Common myeloid progenitor, CD34-positive (primary cell): ENCODE data around the gene CHML.

Source experiments
- CTCF ChIA-PET: fragments of 350-600 bp; sonication (Branson Sonifier 250); formaldehyde crosslinking; loops from one replicate; lab custom pipeline; 2021; ENCODE audit warnings: antibody characterized with exemption; lab: Charles Lee
- POLR2A ChIA-PET: fragments of 350-600 bp; sonication (Branson Sonifier 250); formaldehyde crosslinking; loops from one replicate; lab custom pipeline; 2021; ENCODE audit warnings: antibody characterized with exemption; lab: Charles Lee
- DNase-seq, 3 donors: peaks; one replicate each; pipeline versions ENCODE4 v3.0.0 to v3.0.0-alpha.2; 2013
- H3K27ac ChIP-seq, 2 experiments: 1 replicate in 1 of 2; 2 replicates in 1 of 2; pipeline ENCODE4 v1.7.0; 2013; ENCODE audit warnings: inconsistent platforms in 2 of 2, low read length in 2 of 2, mild to moderate bottlenecking in 2 of 2, low read depth in 1 of 2, moderate library complexity in 1 of 2; ENCODE audit not compliant: severe bottlenecking in 2 of 2, insufficient read depth in 1 of 2, poor library complexity in 1 of 2
- H3K27me3 ChIP-seq, 5 experiments: replicated peaks in 2 of 5; 1 replicate in 3 of 5; 2 replicates in 2 of 5; pipeline versions ENCODE4 v1.6.1 to v1.7.0; 2013; ENCODE audit warnings: low read length in 4 of 5, mild to moderate bottlenecking in 2 of 5, moderate library complexity in 2 of 5, inconsistent platforms in 1 of 5; ENCODE audit not compliant: insufficient read depth in 5 of 5, control insufficient read depth in 4 of 5
- H3K36me3 ChIP-seq, 4 experiments: 1 replicate in 2 of 4; 2 replicates in 2 of 4; pipeline versions ENCODE4 v1.6.1 to v1.7.0; 2013; ENCODE audit warnings: low read length in 3 of 4, control low read depth in 1 of 4, mild to moderate bottlenecking in 1 of 4; ENCODE audit not compliant: control insufficient read depth in 4 of 4, insufficient read depth in 4 of 4
- H3K4me1 ChIP-seq, 4 experiments: 1 replicate in 3 of 4; 2 replicates in 1 of 4; pipeline versions ENCODE4 v1.6.1 to v1.7.1; 2013; ENCODE audit warnings: low read length in 3 of 4, mild to moderate bottlenecking in 3 of 4, control low read depth in 1 of 4, inconsistent platforms in 1 of 4, moderate library complexity in 1 of 4; ENCODE audit not compliant: control insufficient read depth in 4 of 4, insufficient read depth in 4 of 4; ENCODE audit errors: control extremely low read depth in 1 of 4
- H3K4me3 ChIP-seq, 7 experiments: 1 replicate in 4 of 7; 2 replicates in 3 of 7; pipeline versions ENCODE4 v1.5.1 to v1.7.0; 2013; ENCODE audit warnings: mild to moderate bottlenecking in 7 of 7, low read length in 6 of 7, moderate library complexity in 6 of 7, inconsistent platforms in 2 of 7, low read depth in 2 of 7, control low read depth in 1 of 7; ENCODE audit not compliant: insufficient read depth in 4 of 7, control insufficient read depth in 1 of 7; ENCODE audit errors: extremely low read depth in 1 of 7
- H3K9me3 ChIP-seq, 5 experiments: 1 replicate in 4 of 5; 2 replicates in 1 of 5; pipeline versions ENCODE4 v1.6.1 to v1.7.1; 2013; ENCODE audit warnings: low read length in 4 of 5, mild to moderate bottlenecking in 2 of 5, inconsistent platforms in 1 of 5, low read depth in 1 of 5, moderate library complexity in 1 of 5; ENCODE audit not compliant: control insufficient read depth in 4 of 5, insufficient read depth in 2 of 5; ENCODE audit errors: control extremely low read depth in 1 of 5
- WGBS: methylation state at CpG from one replicate; pipeline ENCODE4 v1.1.5; 2013; ENCODE audit not compliant: insufficient coverage; 5-methylcytosine and 5-hydroxymethylcytosine counted together

The CHML gene

GRCh38 chr1:241679404-241679803 lies 39.2 kb upstream of the CHML start:
- Histone ChIP-seq H3K27me3 (peaks cover 0 to 2% (median 0%) of the 10 kb centered on the region in 5 experiments), H3K4me3 (no peak overlapping the region), H3K9me3 (no peaks in the 10 kb centered on the region), H3K27ac (no peak overlapping the region), H3K4me1 (no peaks in the 10 kb centered on the region), H3K36me3 (no peaks in the 10 kb centered on the region)
- POLR2A ChIA-PET: no interaction called here
- CTCF ChIA-PET: no interaction called here
- WGBS: 92% methylated on average over 3 of the region's 4 CpGs
- no peak for DNase-seq

GRCh38 chr1:241678536-241678935 lies 38.4 kb upstream of the CHML start:
- no peaks in the 10 kb centered on the region for H3K9me3 ChIP-seq
- no peak overlapping the region for H3K4me3 ChIP-seq
- H3K4me1 ChIP-seq: no peaks in the 10 kb centered on the region
- peaks cover 0 to 2% (median 0%) of the 10 kb centered on the region in 5 experiments for H3K27me3 ChIP-seq
- no peak overlapping the region for H3K27ac ChIP-seq
- CTCF ChIA-PET: interaction anchor here (1.3 kb wide), 1 partner anchor 87 kb away, joined by 3 read pairs; no protein-coding TSS in a partner anchor
- H3K36me3 ChIP-seq: no peaks in the 10 kb centered on the region
- POLR2A ChIA-PET: no interaction called here
- DNase-seq: no peak
- WGBS: 89% methylated on average over 1 of the region's 2 CpGs

- H3K36me3 ChIP-seq: no peaks in the 10 kb centered on the region
- H3K9me3 ChIP-seq: no peaks in the 10 kb centered on the region
- ChIA-PET CTCF (no interaction called here), POLR2A (no interaction called here)
- peaks cover 0 to 2% (median 0%) of the 10 kb centered on the region in 5 experiments for H3K27me3 ChIP-seq
- H3K4me3 ChIP-seq: no peak overlapping the region
- no peak for DNase-seq
- H3K27ac ChIP-seq: no peak overlapping the region
- WGBS: 95% methylated on average over 4 of the region's 5 CpGs
- no peaks in the 10 kb centered on the region for H3K4me1 ChIP-seq
Observed at GRCh38 chr1:241677201-241677600, 37.0 kb upstream of the CHML start.

GRCh38 chr1:241675983-241676382 lies 35.8 kb upstream of the CHML start:
- WGBS: 100% methylated on average over 1 of the region's 4 CpGs
- Histone ChIP-seq H3K27me3 (peaks cover 0 to 2% (median 2%) of the 10 kb centered on the region in 5 experiments), H3K36me3 (no peaks in the 10 kb centered on the region), H3K4me1 (no peaks in the 10 kb centered on the region), H3K27ac (no peak overlapping the region), H3K4me3 (no peak overlapping the region), H3K9me3 (no peaks in the 10 kb centered on the region)
- no peak for DNase-seq
- ChIA-PET POLR2A (no interaction called here), CTCF (no interaction called here)

- H3K27ac ChIP-seq: no peak overlapping the region
- no peaks in the 10 kb centered on the region for H3K36me3 ChIP-seq
- WGBS: no CpG with 5 or more reads among the region's 1 CpG
- H3K9me3 ChIP-seq: no peaks in the 10 kb centered on the region
- no peak overlapping the region for H3K4me3 ChIP-seq
- H3K4me1 ChIP-seq: no peaks in the 10 kb centered on the region
- H3K27me3 ChIP-seq: peaks cover 0 to 2% (median 2%) of the 10 kb centered on the region in 5 experiments
- ChIA-PET POLR2A (no interaction called here), CTCF (no interaction called here)
- no peak for DNase-seq
Observed at GRCh38 chr1:241674805-241675384, 34.7 kb upstream of the CHML start.

GRCh38 chr1:241672301-241672700 lies 32.1 kb upstream of the CHML start:
- no peak overlapping the region for H3K27ac ChIP-seq
- no peaks in the 10 kb centered on the region for H3K36me3 ChIP-seq
- H3K4me1 ChIP-seq: no peaks in the 10 kb centered on the region
- no CpG with 5 or more reads among the region's 1 CpG for WGBS
- DNase-seq: no peak
- no peak overlapping the region for H3K4me3 ChIP-seq
- CTCF ChIA-PET: no interaction called here
- peaks cover 0 to 2% (median 0%) of the 10 kb centered on the region in 5 experiments for H3K27me3 ChIP-seq
- POLR2A ChIA-PET: no interaction called here
- H3K9me3 ChIP-seq: no peaks in the 10 kb centered on the region

- POLR2A ChIA-PET: no interaction called here
Observed at GRCh38 chr1:241666419-241666818, 26.2 kb upstream of the CHML start.

More at GRCh38 chr1:241666419-241666818, 26.2 kb upstream of the CHML start:
- Histone ChIP-seq H3K27ac (no peak overlapping the region), H3K27me3 (peaks cover 0 to under 1% (median 0%) of the 10 kb centered on the region in 5 experiments), H3K4me3 (no peak overlapping the region), H3K9me3 (no peaks in the 10 kb centered on the region), H3K4me1 (no peaks in the 10 kb centered on the region), H3K36me3 (no peaks in the 10 kb centered on the region)
- no CpG with 5 or more reads among the region's 3 CpGs for WGBS
- no peak for DNase-seq
- CTCF ChIA-PET: no interaction called here
